ENCODE measurements around the gene SORCS2.

SORCS2 gene

DNA sequence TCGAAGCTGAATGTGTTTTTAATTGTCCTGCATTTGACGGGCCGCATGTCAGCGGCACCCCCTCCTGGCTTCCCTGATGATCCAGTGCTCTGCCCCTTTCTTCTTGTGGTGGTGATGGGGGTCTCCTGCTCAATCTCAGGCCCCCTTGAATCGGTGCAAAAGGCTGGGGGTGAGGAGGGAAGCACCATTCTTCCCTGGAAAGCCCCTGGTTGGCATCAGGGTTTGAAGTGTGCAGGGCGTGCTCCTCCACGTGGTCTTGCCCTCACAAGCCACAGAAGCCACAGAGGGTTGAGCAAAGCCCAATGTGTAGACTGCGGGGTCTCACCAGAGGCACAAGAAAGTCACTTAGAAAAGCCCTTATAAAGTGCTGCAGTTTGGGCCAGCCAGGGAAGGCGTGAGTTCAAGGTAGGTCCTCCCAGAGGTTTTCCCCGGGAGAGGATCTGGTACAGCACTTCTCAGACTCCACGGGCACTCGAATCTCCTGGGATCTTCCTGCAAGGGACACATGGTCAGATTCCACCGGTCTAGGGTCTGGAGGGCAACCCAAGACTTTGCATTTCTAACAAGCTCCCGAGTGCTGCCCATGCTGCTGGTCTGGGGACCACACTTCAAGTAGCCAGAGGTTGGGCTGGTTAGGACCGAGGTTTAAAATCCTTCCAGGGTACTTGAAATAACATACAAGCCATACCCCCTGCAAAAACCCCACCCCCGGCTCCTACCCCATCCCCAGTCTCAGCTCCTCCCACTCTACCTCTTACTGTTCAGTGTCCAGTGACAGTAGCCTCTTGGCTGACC, 207.3 kb downstream of the SORCS2 start:
- Histone ChIP-seq H2AFZ (ENCODE audit: low read length) (no peak overlapping the region), H3K4me1 (ENCODE audit: insufficient read depth, low read length, severe bottlenecking) (no peaks in the 10 kb centered on the region), H3K79me2 (ENCODE audit: insufficient read depth, low read length) (no peaks in the 10 kb centered on the region), H3K4me3 (ENCODE audit: low read depth, low read length, poor library complexity, severe bottlenecking) (no peak overlapping the region), H3K36me3 (ENCODE audit: insufficient read depth, low read length) (no peaks in the 10 kb centered on the region), H3K27ac (ENCODE audit: low read depth, low read length, poor library complexity, severe bottlenecking) (no peak overlapping the region), H3K9ac (ENCODE audit: low read length) (no peak overlapping the region), H4K20me1 (ENCODE audit: insufficient read depth, low read length) (no peaks in the 10 kb centered on the region), H3F3A (ENCODE audit: insufficient read depth, low read length) (no peaks in the 10 kb centered on the region), H3K9me3 (ENCODE audit: low read length) (no peaks in the 10 kb centered on the region), H3K4me2 (ENCODE audit: low read length) (no peak overlapping the region), H3K9me2 (ENCODE audit: low read depth, low read length) (no peaks in the 10 kb centered on the region), H3K27me3 (ENCODE audit: insufficient read depth, low read length) (no peaks in the 10 kb centered on the region)
- TF ChIP-seq EZH2 (IDR thresholded peaks at IDR 0.05; ENCODE audit: borderline replicate concordance, low read length), result no peak
- TF ChIP-seq, protein P1, sequence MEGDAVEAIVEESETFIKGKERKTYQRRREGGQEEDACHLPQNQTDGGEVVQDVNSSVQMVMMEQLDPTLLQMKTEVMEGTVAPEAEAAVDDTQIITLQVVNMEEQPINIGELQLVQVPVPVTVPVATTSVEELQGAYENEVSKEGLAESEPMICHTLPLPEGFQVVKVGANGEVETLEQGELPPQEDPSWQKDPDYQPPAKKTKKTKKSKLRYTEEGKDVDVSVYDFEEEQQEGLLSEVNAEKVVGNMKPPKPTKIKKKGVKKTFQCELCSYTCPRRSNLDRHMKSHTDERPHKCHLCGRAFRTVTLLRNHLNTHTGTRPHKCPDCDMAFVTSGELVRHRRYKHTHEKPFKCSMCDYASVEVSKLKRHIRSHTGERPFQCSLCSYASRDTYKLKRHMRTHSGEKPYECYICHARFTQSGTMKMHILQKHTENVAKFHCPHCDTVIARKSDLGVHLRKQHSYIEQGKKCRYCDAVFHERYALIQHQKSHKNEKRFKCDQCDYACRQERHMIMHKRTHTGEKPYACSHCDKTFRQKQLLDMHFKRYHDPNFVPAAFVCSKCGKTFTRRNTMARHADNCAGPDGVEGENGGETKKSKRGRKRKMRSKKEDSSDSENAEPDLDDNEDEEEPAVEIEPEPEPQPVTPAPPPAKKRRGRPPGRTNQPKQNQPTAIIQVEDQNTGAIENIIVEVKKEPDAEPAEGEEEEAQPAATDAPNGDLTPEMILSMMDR (IDR thresholded peaks at IDR 0.05; ENCODE audit: low read length), result no peak

DNA sequence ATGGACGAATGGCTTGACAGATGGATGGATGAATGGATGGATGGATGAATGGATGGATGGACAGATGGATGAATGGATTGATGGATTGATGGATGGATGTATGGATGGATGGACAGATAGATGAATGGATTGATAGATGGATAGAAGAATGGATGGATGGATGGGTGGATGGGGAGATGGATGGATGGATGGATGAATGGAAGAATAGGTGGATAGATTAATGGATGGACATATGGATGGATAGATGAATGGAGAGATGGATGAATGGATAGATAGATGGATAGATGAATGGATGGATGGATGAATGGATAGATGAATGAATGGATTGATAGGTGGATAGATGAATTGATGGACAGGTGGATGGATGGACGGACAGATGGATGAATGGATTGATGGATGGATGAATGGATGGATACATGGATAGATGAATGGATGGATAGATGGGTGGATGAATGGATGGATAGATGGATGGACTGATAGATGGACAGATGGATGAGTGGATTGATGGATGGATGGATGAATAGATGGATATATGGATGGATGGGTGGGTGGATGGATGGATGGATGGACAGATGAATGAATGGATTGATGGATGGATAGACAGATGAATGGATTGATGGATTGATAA, 208.4 kb downstream of the SORCS2 start:
- H3K9ac ChIP-seq (ENCODE audit: low read length), result no peak overlapping the region
- no peaks in the 10 kb centered on the region for H3K9me2 ChIP-seq (ENCODE audit: low read depth, low read length)
- H3K36me3 ChIP-seq (ENCODE audit: insufficient read depth, low read length), result no peaks in the 10 kb centered on the region
- no peak overlapping the region for H3K4me3 ChIP-seq (ENCODE audit: low read depth, low read length, poor library complexity, severe bottlenecking)
- H3F3A ChIP-seq (ENCODE audit: insufficient read depth, low read length), result no peaks in the 10 kb centered on the region
- no peak overlapping the region for H3K4me2 ChIP-seq (ENCODE audit: low read length)
- no peaks in the 10 kb centered on the region for H3K9me3 ChIP-seq (ENCODE audit: low read length)
- TF ChIP-seq, protein P1 (IDR thresholded peaks at IDR 0.05; ENCODE audit: low read length), result no peak
- no peak for TF ChIP-seq EZH2 (IDR thresholded peaks at IDR 0.05; ENCODE audit: borderline replicate concordance, low read length)
- H3K4me1 ChIP-seq (ENCODE audit: insufficient read depth, low read length, severe bottlenecking), result no peaks in the 10 kb centered on the region
- no peak overlapping the region for H3K27ac ChIP-seq (ENCODE audit: low read depth, low read length, poor library complexity, severe bottlenecking)
- no peaks in the 10 kb centered on the region for H3K79me2 ChIP-seq (ENCODE audit: insufficient read depth, low read length)
- H2AFZ ChIP-seq (ENCODE audit: low read length), result no peak overlapping the region
- no peaks in the 10 kb centered on the region for H4K20me1 ChIP-seq (ENCODE audit: insufficient read depth, low read length)
- no peaks in the 10 kb centered on the region for H3K27me3 ChIP-seq (ENCODE audit: insufficient read depth, low read length)

DNA sequence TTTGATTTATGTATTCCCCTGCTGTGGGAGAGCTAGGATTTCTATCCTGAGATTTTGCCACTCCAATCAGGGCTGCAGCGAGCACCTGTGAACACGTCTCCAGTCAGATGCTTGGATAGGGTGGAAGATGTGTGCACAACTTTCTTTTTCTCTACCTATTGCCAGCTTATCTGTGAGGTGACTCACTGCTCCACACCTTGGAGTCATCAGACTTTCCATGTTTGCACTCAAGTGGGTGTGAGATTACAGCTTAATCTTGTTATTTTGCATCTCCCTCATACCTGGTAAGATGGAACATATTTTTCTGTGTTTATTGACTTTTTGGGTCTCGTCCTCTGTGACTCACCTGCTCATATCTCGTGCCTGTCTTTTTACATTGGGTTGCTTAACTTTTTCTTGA, 210.2 kb downstream of the SORCS2 start:
- Histone ChIP-seq H3K4me2 (ENCODE audit: low read length) (no peak overlapping the region), H4K20me1 (ENCODE audit: insufficient read depth, low read length) (no peaks in the 10 kb centered on the region), H3K27me3 (ENCODE audit: insufficient read depth, low read length) (no peaks in the 10 kb centered on the region), H3K36me3 (ENCODE audit: insufficient read depth, low read length) (no peaks in the 10 kb centered on the region), H3K9me2 (ENCODE audit: low read depth, low read length) (no peaks in the 10 kb centered on the region), H3K9me3 (ENCODE audit: low read length) (no peaks in the 10 kb centered on the region), H3K79me2 (ENCODE audit: insufficient read depth, low read length) (no peaks in the 10 kb centered on the region), H2AFZ (ENCODE audit: low read length) (no peak overlapping the region), H3K9ac (ENCODE audit: low read length) (no peak overlapping the region), H3K27ac (ENCODE audit: low read depth, low read length, poor library complexity, severe bottlenecking) (no peak overlapping the region), H3F3A (ENCODE audit: insufficient read depth, low read length) (no peaks in the 10 kb centered on the region), H3K4me1 (ENCODE audit: insufficient read depth, low read length, severe bottlenecking) (no peaks in the 10 kb centered on the region), H3K4me3 (ENCODE audit: low read depth, low read length, poor library complexity, severe bottlenecking) (no peak overlapping the region)
- TF ChIP-seq, protein P1 (IDR thresholded peaks at IDR 0.05; ENCODE audit: low read length), result no peak
- no peak for TF ChIP-seq EZH2 (IDR thresholded peaks at IDR 0.05; ENCODE audit: borderline replicate concordance, low read length)

All from OCI-LY1 (cell line).